ENCODE data around the gene PECR. TPM values are rescaled to one million over a fixed set of nuclear protein-coding genes. Genes with fewer than 3 reads are reported as not detected.
A peak's percentile ranks its signal among the peaks of the same experiment; 100 is the strongest.

The PECR gene
- total RNA-seq, 1 experiment from 2014 or later, result 13.9 TPM

DNA sequence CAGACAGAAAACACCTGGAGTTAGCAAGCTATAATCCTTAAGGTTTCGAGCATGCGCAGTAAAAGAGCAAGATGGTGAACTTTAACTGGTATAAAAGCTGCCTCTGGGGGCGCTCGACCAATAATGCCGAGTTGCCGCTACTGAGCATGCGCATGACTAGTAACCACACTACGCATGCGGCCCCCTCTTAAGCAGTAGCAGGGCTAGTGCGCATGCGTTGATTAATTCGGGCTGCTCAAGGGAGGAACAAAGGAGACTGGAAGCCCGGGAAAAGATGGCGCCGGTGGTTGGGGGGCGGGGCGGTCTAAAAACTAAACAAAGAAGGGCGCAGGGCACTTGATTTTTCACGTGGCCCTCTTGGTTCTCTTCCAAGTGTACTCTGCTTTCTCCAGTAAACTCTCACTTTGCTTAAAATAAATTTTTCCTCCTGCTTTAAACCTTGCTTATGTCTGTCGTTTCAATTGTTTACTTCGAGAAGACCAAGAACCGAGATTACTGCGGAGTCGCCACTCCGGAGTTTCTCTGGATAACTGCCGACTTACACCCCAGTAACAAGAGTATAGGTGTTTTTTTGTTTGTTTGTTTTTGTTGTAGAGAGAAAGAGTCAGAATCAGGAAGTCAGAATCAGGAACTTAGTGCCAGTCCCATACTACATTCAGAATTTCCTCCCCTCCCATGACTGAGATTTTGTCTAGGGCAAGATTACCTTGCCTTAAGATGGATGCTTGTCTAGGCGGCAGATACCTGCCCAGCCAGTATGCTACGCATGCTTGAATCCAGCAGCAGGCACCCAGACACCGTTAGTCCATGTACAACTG is 33.3 kb upstream of the PECR start (continued):
- TF ChIP-seq ZNF138 (CRISPR knock-in tag; conservative IDR thresholded peaks at IDR 0.05), result no peak
- no peak; the same call in 1 of the 2 replicates for TF ChIP-seq ZNF671 (CRISPR knock-in tag; IDR thresholded peaks at IDR 0.05)
- no peak for TF ChIP-seq OVOL2 (CRISPR knock-in tag; IDR thresholded peaks at IDR 0.05; ENCODE audit: borderline replicate concordance)
- TF ChIP-seq FOXJ3 (CRISPR knock-in tag; IDR thresholded peaks at IDR 0.05; ENCODE audit: borderline replicate concordance), result no peak
- no peak for TF ChIP-seq MLX (CRISPR knock-in tag; IDR thresholded peaks at IDR 0.05)
- TF ChIP-seq CBFB (CRISPR knock-in tag; IDR thresholded peaks at IDR 0.05; ENCODE audit: low read depth), result no peak
- no peak for TF ChIP-seq ATF1 (CRISPR knock-in tag; IDR thresholded peaks at IDR 0.05)
- no peak for TF ChIP-seq CREB1 (CRISPR knock-in tag; IDR thresholded peaks at IDR 0.05)
- TF ChIP-seq JUN (CRISPR knock-in tag; IDR thresholded peaks at IDR 0.05), result no peak
- TF ChIP-seq, protein P1, sequence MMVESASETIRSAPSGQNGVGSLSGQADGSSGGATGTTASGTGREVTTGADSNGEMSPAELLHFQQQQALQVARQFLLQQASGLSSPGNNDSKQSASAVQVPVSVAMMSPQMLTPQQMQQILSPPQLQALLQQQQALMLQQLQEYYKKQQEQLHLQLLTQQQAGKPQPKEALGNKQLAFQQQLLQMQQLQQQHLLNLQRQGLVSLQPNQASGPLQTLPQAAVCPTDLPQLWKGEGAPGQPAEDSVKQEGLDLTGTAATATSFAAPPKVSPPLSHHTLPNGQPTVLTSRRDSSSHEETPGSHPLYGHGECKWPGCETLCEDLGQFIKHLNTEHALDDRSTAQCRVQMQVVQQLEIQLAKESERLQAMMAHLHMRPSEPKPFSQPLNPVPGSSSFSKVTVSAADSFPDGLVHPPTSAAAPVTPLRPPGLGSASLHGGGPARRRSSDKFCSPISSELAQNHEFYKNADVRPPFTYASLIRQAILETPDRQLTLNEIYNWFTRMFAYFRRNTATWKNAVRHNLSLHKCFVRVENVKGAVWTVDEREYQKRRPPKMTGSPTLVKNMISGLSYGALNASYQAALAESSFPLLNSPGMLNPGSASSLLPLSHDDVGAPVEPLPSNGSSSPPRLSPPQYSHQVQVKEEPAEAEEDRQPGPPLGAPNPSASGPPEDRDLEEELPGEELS (CRISPR knock-in tag; IDR thresholded peaks at IDR 0.05), result no peak
- TF ChIP-seq MYBL2 (CRISPR knock-in tag; IDR thresholded peaks at IDR 0.05), result no peak
- TF ChIP-seq CTCF (IDR thresholded peaks at IDR 0.05), result peak; percentile 89
- no peak for TF ChIP-seq ZBTB21 (CRISPR knock-in tag; IDR thresholded peaks at IDR 0.05; ENCODE audit: borderline replicate concordance)

DNA sequence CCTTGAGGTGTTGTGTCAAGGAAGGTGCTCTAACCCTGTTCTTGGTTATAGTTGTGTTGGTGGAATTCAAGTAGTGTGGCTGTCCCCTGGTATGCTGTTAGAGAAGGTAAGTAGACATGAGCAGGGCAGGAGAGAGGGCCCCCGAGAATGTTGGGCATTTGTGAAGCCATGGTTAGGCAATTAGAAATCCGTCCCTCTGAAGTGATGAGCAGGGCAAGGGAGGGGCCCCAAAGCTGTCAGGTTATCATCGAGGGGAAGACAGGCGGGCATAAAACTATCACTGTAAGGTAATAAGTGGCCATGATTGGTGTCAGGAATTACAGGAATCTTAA is 32.7 kb upstream of the PECR start:
- ChIA-PET CTCF (interaction anchor here (0.5 to 1.5 kb wide), 38 partner anchors 10 to 673 kb away, joined by 3 to 26 read pairs (median 4); partner anchors contain the start of genes PECR, RPL37A and TMEM169), POLR2A (interaction anchor here (0.6 to 2.0 kb wide), 4 partner anchors 31 to 286 kb away, joined by 3 to 6 read pairs (median 3); partner anchors contain the start of genes PECR and TMEM169)
- no peaks in the 10 kb centered on the region for H3K27me3 Mint-ChIP-seq (ENCODE audit: low read depth)
- no peak overlapping the region for H3K4me3 Mint-ChIP-seq
- DNase-seq (ENCODE audit: low spot score) (no peak), ATAC-seq (peak; percentile 69)
- TF ChIP-seq PRRX2 (CRISPR knock-in tag; IDR thresholded peaks at IDR 0.05), result no peak
- TF ChIP-seq TEAD1 (CRISPR knock-in tag; IDR thresholded peaks at IDR 0.05), result 0 out of 2 replicates have a peak, but pooled peaks have one; percentile 18
- no peak for TF ChIP-seq ZBTB43 (CRISPR knock-in tag; IDR thresholded peaks at IDR 0.05)
- 0 out of 2 replicates have a peak, but pooled peaks have one; percentile 30 for TF ChIP-seq AFF4 (CRISPR knock-in tag; IDR thresholded peaks at IDR 0.05; ENCODE audit: borderline replicate concordance)
- TF ChIP-seq GRHL2 (CRISPR knock-in tag; IDR thresholded peaks at IDR 0.05; ENCODE audit: insufficient replicate concordance, severe bottlenecking), result no peak
- no peak for TF ChIP-seq SMAD3 (CRISPR knock-in tag; IDR thresholded peaks at IDR 0.05; ENCODE audit: borderline replicate concordance)
- no peak for TF ChIP-seq ARID4B (CRISPR knock-in tag; IDR thresholded peaks at IDR 0.05; ENCODE audit: borderline replicate concordance)
- no peak for TF ChIP-seq NR3C1 (CRISPR knock-in tag; conservative IDR thresholded peaks at IDR 0.05; ENCODE audit: low read depth)
- no peak for TF ChIP-seq ZNF121 (CRISPR knock-in tag; IDR thresholded peaks at IDR 0.05)
- peak overlapping the region; percentile 94 for H3K27ac Mint-ChIP-seq
- peaks cover 47% of the 10 kb centered on the region for H3K4me1 Mint-ChIP-seq
- H3K36me3 Mint-ChIP-seq, result peaks cover 91% of the 10 kb centered on the region
- H3K9me3 Mint-ChIP-seq, result no peaks in the 10 kb centered on the region
